HepG2 (cell line): ENCODE measurements around the gene CDH13. TPM values are rescaled to one million over a fixed set of nuclear protein-coding genes. Genes with fewer than 3 reads are reported as not detected.

Experiments used
- ATAC-seq: fragments of 200-7000 bp; cut with Tn5 transposase; 3 replicates; pipeline ENCODE4 v1.9.1; 2020; ENCODE audit warnings: mild to moderate bottlenecking, moderate library complexity
- BruUV-seq: library from RNA; stranded (reverse); fragments of 400-500 nt; replicated peaks from 2 replicates; lab custom pipeline; 2021; lab: Mats Ljungman, UMichigan
- CTCF ChIA-PET: fragments of 300-600 bp; formaldehyde crosslinking; extraction: SDS; loops from one replicate; lab custom pipeline; 2021; ENCODE audit warnings: low total read pairs, inconsistent platforms, low intra/inter-chr PET ratio; lab: Yijun Ruan, JAX
- POLR2A ChIA-PET: fragments of 350-600 bp; sonication (Branson Sonifier 250); formaldehyde crosslinking; loops from one replicate; lab custom pipeline; 2020; ENCODE audit warnings: antibody characterized with exemption, inconsistent platforms; lab: Yijun Ruan, JAX
- DNase-seq: peaks from one replicate; pipeline ENCODE4 v3.0.0-alpha.2; 2015; ENCODE audit warnings: low spot score
- FAIRE-seq: peaks from 3 replicates; lab custom pipeline; 2011; peaks lifted over from hg19 to GRCh38; lab: Jason Lieb, UNC
- H2AFZ ChIP-seq: one replicate; pipeline ENCODE4 v1.6.1; 2011; ENCODE audit warnings: low read length, inconsistent platforms
- H3K27ac ChIP-seq: fragments of 300-600 bp; 3 replicates; pipeline ENCODE4 v1.8.0; 2011; ENCODE audit warnings: mixed run types, mild to moderate bottlenecking, mixed read lengths, low read length, inconsistent platforms; ENCODE audit not compliant: insufficient read depth; ENCODE audit errors: extremely low read length
- H3K27me3 ChIP-seq, 2 experiments: fragments of 200-600 bp in 1 of 2; 2 replicates in 1 of 2; 3 replicates in 1 of 2; pipeline versions ENCODE4 v1.6.0 to v1.8.0; 2011; ENCODE audit warnings: low read length in 2 of 2, mild to moderate bottlenecking in 2 of 2, moderate library complexity in 2 of 2, inconsistent platforms in 1 of 2; ENCODE audit not compliant: insufficient read depth in 2 of 2, control insufficient read depth in 1 of 2
- H3K36me3 ChIP-seq, 2 experiments: fragments of 200-600 bp in 1 of 2; replicated peaks in 1 of 2; 2 replicates in 1 of 2; 3 replicates in 1 of 2; pipeline versions ENCODE4 v1.5.1 to v1.8.0; 2011; ENCODE audit warnings: low read length in 2 of 2, inconsistent platforms in 1 of 2; ENCODE audit not compliant: insufficient read depth in 2 of 2, control insufficient read depth in 1 of 2
- H3K4me1 ChIP-seq: 2 replicates; pipeline ENCODE4 v1.5.1; 2012; ENCODE audit warnings: low read length, inconsistent platforms; ENCODE audit not compliant: insufficient read depth
- H3K4me2 ChIP-seq: 2 replicates; pipeline ENCODE4 v1.6.0; 2011; ENCODE audit warnings: low read depth, low read length, inconsistent platforms
- H3K4me3 ChIP-seq, 3 experiments: fragments of 200-600 bp in 1 of 3; sonication (generic), shearing (Covaris generic) in 1 of 3; replicated peaks in 1 of 3; 2 replicates each; pipeline ENCODE4 v1.5.1; 2011 to 2016; ENCODE audit warnings: low read length in 3 of 3, inconsistent platforms in 2 of 3, low read depth in 2 of 3, mild to moderate bottlenecking in 2 of 3, control low read depth in 1 of 3, mixed read lengths in 1 of 3; ENCODE audit not compliant: insufficient read depth in 1 of 3
- H3K79me2 ChIP-seq: one replicate; pipeline ENCODE4 v1.6.1; 2011; ENCODE audit warnings: low read length, inconsistent platforms; ENCODE audit not compliant: insufficient read depth
- H3K9ac ChIP-seq: 2 replicates; pipeline ENCODE4 v1.6.0; 2011; ENCODE audit warnings: mild to moderate bottlenecking, low read depth, low read length, inconsistent platforms; ENCODE audit not compliant: insufficient read depth
- H3K9me3 ChIP-seq: 2 replicates; pipeline ENCODE4 v1.5.1; 2012; ENCODE audit warnings: mild to moderate bottlenecking, low read length
- H4K20me1 ChIP-seq: 2 replicates; pipeline ENCODE4 v1.6.0; 2011; ENCODE audit warnings: inconsistent platforms, mild to moderate bottlenecking, low read length, moderate library complexity; ENCODE audit not compliant: insufficient read depth
- CEBPG ChIP-seq: IDR thresholded peaks from 2 replicates; pipeline ENCODE4 v1.6.1; 2016
- HDAC2 ChIP-seq: sonication (generic); formaldehyde crosslinking; IDR thresholded peaks from 2 replicates; pipeline ENCODE4 v1.4.0; 2020; ENCODE audit warnings: missing genetic modification reagents
- KAT2B ChIP-seq: fragments of 150-350 bp; IDR thresholded peaks from 2 replicates; pipeline ENCODE4 v1.6.1; 2014; ENCODE audit warnings: low read depth, low read length, borderline replicate concordance
- KDM1A ChIP-seq: IDR thresholded peaks from 2 replicates; pipeline ENCODE4 v1.6.1; 2016; ENCODE audit warnings: missing compliant biosample characterization
- MEIS2 ChIP-seq: sonication (generic); formaldehyde crosslinking; IDR thresholded peaks from 2 replicates; pipeline ENCODE4 v1.9.0; 2021; ENCODE audit warnings: mild to moderate bottlenecking, missing genetic modification reagents
- SMARCC2 ChIP-seq: fragments of 450-650 bp; IDR thresholded peaks from 2 replicates; pipeline ENCODE4 v1.6.1; 2017; ENCODE audit warnings: antibody characterized with exemption, mild to moderate bottlenecking
- ZNF260 ChIP-seq: sonication (generic); formaldehyde crosslinking; IDR thresholded peaks from 2 replicates; pipeline ENCODE4 v1.4.0; 2020; ENCODE audit warnings: missing genetic modification reagents, low read depth, mild to moderate bottlenecking, borderline replicate concordance
- ZNF780A ChIP-seq: sonication (generic); formaldehyde crosslinking; IDR thresholded peaks from 2 replicates; pipeline ENCODE4 v1.8.0; 2022; ENCODE audit warnings: mild to moderate bottlenecking, missing genetic modification reagents, moderate library complexity
- ZNF841 ChIP-seq: sonication (generic); formaldehyde crosslinking; IDR thresholded peaks from 2 replicates; pipeline ENCODE4 v1.8.1; 2023; ENCODE audit warnings: missing genetic modification reagents, borderline replicate concordance
- WGBS: methylation state at CpG from one replicate; pipeline ENCODE4 v1.1.6; 2017; ENCODE audit warnings: low lambda C conversion rate; 5-methylcytosine and 5-hydroxymethylcytosine counted together
- in situ Hi-C: cut with HindIII; loops from 2 replicates; pipeline ENCODE4 v1.10.0; 2017; ENCODE audit warnings: low pct_unique_long_range_greater_than_20kb; ENCODE audit not compliant: extremely low pct_ligation_motif_present
- intact Hi-C: fragments of 100-400 bp; cut with micrococcal nuclease; formaldehyde crosslinking; loops from one replicate; pipeline ENCODE4 v1.10.0; 2022; ENCODE audit not compliant: unreplicated experiment
- polyA plus RNA-seq, 8 experiments: library from polyadenylated mRNA; depleted of rRNA in 3 of 8; stranded (reverse) in 7 of 8; unstranded in 1 of 8; fragments of >200 nt; fragmentation: Illumina TruSeq in 4 of 8; extraction: Trizol in 4 of 8; gene quantifications; 2 replicates each; pipeline versions ENCODE4 v1.2.1 to v1.2.3, GENCODE V29; 2011 to 2016; ENCODE audit warnings: low read depth in 4 of 8, missing spikeins in 1 of 8, mixed read lengths in 1 of 8; ENCODE audit not compliant: insufficient read depth in 1 of 8
- total RNA-seq, 5 experiments: library from RNA; depleted of rRNA; stranded (reverse); fragments of >200 nt; fragmentation: Illumina TruSeq; extraction: Trizol; gene quantifications; 2 replicates each; pipeline ENCODE4 v1.2.3, GENCODE V29; 2016; ENCODE audit warnings: low read depth in 1 of 5
- TF ChIP-seq, protein P1 (sequence below): sonication (generic); formaldehyde crosslinking; IDR thresholded peaks from 2 replicates; pipeline ENCODE4 v1.9.0; 2021; ENCODE audit warnings: missing genetic modification reagents, borderline replicate concordance
- TF ChIP-seq, protein P2 (sequence below): sonication (generic); formaldehyde crosslinking; IDR thresholded peaks from 2 replicates; pipeline ENCODE4 v1.8.1; 2023; ENCODE audit warnings: mild to moderate bottlenecking, missing genetic modification reagents

CDH13 gene
- total and polyA plus RNA-seq, 2 of the 13 experiments (the other 11 are each of a cell fraction or from before 2014, with no cell fraction given), result not detected

DNA sequence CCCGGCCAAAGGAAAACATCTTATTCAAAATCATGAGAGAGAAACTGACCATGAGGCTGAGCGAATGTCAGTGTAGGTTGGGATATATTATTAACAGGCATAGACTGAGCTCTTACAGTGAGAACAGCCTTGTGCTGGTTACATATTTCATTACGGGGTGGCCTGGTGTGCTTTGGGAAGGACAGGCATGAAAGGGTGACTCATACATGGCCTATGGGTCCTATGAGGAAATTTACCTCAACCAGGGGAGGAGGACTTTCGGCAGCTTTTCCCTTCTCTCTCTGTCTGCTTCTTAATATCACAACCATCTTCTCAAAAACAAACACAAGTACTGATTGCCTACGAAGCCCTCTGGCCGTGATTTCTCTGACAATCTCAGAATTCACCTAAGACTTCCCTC lies 579.1 kb downstream of the CDH13 start (continued):
- TF ChIP-seq ZNF841 (CRISPR knock-in tag), result no peak

DNA sequence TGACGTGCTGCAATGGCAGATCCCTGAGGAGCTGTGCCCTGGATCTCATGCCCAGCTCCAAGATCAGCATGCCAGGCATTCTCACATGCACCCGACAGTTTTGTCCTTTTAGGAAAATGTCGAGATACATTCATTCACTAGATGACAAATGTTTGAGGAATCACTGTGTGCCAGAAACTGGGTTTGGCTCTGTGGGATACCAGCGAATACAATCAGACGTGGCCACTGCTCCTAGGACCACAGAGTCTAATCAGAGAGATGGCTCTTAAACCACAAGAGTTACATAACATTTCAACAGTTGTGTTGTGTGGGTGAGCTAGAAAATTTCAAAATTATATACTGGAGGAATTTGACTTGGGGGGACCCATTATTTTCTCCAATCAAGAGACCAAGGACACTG lies 579.7 kb downstream of the CDH13 start:
- DNase-seq (no peak), FAIRE-seq (no peak), ATAC-seq (no peak)
- ChIA-PET CTCF (no interaction called here), POLR2A (no interaction called here)
- Histone ChIP-seq H3K4me3 (no peak overlapping the region), H3K27me3 (no peaks in the 10 kb centered on the region), H4K20me1 (no peaks in the 10 kb centered on the region), H3K27ac (no peak overlapping the region), H3K9ac (no peak overlapping the region), H3K9me3 (no peaks in the 10 kb centered on the region), H3K79me2 (no peaks in the 10 kb centered on the region), H3K4me1 (no peaks in the 10 kb centered on the region), H3K4me2 (no peak overlapping the region), H2AFZ (no peak overlapping the region), H3K36me3 (no peaks in the 10 kb centered on the region)
- 10% methylated on average over 5 of the region's 5 CpGs for WGBS
- intact Hi-C loops (no loop called here), in situ Hi-C loops (loop anchor here (25.0 kb wide), 1 partner anchor 944 kb away; no protein-coding TSS in a partner anchor)
- no TSS peak for BruUV-seq
- TF ChIP-seq SMARCC2 (no peak), MEIS2 (no peak), CEBPG (CRISPR knock-in tag) (no peak), ZNF260 (CRISPR knock-in tag) (no peak), ZNF780A (CRISPR knock-in tag) (no peak), KAT2B (no peak), HDAC2 (CRISPR knock-in tag) (no peak), KDM1A (CRISPR knock-in tag) (no peak)
- TF ChIP-seq, protein P1, sequence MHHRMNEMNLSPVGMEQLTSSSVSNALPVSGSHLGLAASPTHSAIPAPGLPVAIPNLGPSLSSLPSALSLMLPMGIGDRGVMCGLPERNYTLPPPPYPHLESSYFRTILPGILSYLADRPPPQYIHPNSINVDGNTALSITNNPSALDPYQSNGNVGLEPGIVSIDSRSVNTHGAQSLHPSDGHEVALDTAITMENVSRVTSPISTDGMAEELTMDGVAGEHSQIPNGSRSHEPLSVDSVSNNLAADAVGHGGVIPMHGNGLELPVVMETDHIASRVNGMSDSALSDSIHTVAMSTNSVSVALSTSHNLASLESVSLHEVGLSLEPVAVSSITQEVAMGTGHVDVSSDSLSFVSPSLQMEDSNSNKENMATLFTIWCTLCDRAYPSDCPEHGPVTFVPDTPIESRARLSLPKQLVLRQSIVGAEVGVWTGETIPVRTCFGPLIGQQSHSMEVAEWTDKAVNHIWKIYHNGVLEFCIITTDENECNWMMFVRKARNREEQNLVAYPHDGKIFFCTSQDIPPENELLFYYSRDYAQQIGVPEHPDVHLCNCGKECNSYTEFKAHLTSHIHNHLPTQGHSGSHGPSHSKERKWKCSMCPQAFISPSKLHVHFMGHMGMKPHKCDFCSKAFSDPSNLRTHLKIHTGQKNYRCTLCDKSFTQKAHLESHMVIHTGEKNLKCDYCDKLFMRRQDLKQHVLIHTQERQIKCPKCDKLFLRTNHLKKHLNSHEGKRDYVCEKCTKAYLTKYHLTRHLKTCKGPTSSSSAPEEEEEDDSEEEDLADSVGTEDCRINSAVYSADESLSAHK (CRISPR knock-in tag), result no peak
- TF ChIP-seq, protein P2, sequence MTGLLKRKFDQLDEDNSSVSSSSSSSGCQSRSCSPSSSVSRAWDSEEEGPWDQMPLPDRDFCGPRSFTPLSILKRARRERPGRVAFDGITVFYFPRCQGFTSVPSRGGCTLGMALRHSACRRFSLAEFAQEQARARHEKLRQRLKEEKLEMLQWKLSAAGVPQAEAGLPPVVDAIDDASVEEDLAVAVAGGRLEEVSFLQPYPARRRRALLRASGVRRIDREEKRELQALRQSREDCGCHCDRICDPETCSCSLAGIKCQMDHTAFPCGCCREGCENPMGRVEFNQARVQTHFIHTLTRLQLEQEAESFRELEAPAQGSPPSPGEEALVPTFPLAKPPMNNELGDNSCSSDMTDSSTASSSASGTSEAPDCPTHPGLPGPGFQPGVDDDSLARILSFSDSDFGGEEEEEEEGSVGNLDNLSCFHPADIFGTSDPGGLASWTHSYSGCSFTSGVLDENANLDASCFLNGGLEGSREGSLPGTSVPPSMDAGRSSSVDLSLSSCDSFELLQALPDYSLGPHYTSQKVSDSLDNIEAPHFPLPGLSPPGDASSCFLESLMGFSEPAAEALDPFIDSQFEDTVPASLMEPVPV, result no peak
